Panc1 (cell line): ENCODE results near the gene GLIS2.
"Not testable (repeated sequence)": the region's sequence is repeated elsewhere in the genome, so short reads cannot be mapped to it uniquely, and the experiment has no call there.

Source experiments
- POLR2AphosphoS5 ChIP-seq: IDR thresholded peaks from 2 replicates; pipeline ENCODE4 v1.6.1; 2012; ENCODE audit warnings: mild to moderate bottlenecking, low read depth, low read length, moderate library complexity
- TF ChIP-seq, protein P1 (sequence below): fragments of 450-650 bp; IDR thresholded peaks from 2 replicates; pipeline ENCODE4 v1.5.1; 2017; ENCODE audit warnings: mild to moderate bottlenecking
- TF ChIP-seq, protein P2 (sequence below), 2 experiments: IDR thresholded peaks; 2 replicates each; pipeline ENCODE4 v1.6.1; 2011 to 2012; ENCODE audit warnings: low read depth in 2 of 2, control low read depth in 1 of 2, low read length in 1 of 2, mild to moderate bottlenecking in 1 of 2, moderate library complexity in 1 of 2; ENCODE audit not compliant: insufficient read depth in 1 of 2

DNA sequence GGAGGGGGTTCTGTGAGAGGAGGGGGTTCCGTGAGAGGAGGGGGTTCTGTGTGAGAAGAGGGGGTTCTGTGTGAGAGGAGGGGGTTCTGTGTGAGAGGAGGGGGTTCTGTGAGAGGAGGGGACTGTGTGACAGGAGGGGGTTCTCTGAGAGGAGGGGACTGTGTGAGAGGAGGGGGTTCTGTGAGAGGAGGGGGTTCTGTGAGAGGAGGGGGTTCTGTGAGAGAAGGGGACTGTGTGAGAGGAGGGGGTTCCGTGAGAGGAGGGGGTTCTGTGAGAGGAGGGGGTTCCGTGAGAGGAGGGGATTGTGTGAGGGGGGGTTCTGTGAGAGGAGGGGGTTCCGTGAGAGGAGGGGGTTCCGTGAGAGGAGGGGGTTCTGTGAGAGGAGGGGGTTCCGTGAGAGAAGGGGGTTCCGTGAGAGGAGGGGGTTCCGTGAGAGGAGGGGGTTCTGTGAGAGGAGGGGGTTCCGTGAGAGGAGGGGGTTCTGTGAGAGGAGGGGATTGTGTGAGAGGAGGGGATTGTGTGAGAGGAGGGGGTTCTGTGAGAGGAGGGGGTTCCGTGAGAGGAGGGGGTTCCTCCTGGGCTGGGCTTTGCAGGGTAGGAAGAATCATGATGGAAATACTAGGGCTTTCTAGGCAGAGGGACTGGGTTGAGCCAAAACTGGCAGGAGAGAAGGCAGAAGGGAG, 28.6 kb downstream of the GLIS2 start:
- TF ChIP-seq, protein P1, sequence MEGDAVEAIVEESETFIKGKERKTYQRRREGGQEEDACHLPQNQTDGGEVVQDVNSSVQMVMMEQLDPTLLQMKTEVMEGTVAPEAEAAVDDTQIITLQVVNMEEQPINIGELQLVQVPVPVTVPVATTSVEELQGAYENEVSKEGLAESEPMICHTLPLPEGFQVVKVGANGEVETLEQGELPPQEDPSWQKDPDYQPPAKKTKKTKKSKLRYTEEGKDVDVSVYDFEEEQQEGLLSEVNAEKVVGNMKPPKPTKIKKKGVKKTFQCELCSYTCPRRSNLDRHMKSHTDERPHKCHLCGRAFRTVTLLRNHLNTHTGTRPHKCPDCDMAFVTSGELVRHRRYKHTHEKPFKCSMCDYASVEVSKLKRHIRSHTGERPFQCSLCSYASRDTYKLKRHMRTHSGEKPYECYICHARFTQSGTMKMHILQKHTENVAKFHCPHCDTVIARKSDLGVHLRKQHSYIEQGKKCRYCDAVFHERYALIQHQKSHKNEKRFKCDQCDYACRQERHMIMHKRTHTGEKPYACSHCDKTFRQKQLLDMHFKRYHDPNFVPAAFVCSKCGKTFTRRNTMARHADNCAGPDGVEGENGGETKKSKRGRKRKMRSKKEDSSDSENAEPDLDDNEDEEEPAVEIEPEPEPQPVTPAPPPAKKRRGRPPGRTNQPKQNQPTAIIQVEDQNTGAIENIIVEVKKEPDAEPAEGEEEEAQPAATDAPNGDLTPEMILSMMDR: not testable (repeated sequence)
- TF ChIP-seq, protein P2, sequence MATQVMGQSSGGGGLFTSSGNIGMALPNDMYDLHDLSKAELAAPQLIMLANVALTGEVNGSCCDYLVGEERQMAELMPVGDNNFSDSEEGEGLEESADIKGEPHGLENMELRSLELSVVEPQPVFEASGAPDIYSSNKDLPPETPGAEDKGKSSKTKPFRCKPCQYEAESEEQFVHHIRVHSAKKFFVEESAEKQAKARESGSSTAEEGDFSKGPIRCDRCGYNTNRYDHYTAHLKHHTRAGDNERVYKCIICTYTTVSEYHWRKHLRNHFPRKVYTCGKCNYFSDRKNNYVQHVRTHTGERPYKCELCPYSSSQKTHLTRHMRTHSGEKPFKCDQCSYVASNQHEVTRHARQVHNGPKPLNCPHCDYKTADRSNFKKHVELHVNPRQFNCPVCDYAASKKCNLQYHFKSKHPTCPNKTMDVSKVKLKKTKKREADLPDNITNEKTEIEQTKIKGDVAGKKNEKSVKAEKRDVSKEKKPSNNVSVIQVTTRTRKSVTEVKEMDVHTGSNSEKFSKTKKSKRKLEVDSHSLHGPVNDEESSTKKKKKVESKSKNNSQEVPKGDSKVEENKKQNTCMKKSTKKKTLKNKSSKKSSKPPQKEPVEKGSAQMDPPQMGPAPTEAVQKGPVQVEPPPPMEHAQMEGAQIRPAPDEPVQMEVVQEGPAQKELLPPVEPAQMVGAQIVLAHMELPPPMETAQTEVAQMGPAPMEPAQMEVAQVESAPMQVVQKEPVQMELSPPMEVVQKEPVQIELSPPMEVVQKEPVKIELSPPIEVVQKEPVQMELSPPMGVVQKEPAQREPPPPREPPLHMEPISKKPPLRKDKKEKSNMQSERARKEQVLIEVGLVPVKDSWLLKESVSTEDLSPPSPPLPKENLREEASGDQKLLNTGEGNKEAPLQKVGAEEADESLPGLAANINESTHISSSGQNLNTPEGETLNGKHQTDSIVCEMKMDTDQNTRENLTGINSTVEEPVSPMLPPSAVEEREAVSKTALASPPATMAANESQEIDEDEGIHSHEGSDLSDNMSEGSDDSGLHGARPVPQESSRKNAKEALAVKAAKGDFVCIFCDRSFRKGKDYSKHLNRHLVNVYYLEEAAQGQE (IDR thresholded peaks at IDR 0.05; ENCODE audit: insufficient read depth in 1 of 2, low read depth in 2 of 2, low read length in 1 of 2): not testable (repeated sequence)
- not testable (repeated sequence) for TF ChIP-seq POLR2AphosphoS5
